CD4-positive, CD25-positive, alpha-beta regulatory T cell (primary cell): ENCODE measurements around the gene C12orf43. TPM values are rescaled to one million over a fixed set of nuclear protein-coding genes. Genes with fewer than 3 reads are reported as not detected.

Experiments
- ATAC-seq, 2 donors: fragments of 150-1000 bp; cut with Tn5 transposase; one replicate each; pipeline ENCODE4 v1.10.0; 2021; ENCODE audit warnings: low read depth in 2 of 2, moderate number of reproducible peaks in 2 of 2, moderate library complexity in 1 of 2
- DNase-seq, 3 donors: peaks; one replicate each; pipeline versions ENCODE4 v3.0.0 to v3.0.0-alpha.2; 2012 to 2022; ENCODE audit warnings: mixed read lengths in 1 of 3
- H3K27ac ChIP-seq: one replicate; pipeline ENCODE4 v1.7.0; 2013; ENCODE audit warnings: mild to moderate bottlenecking, low read length; ENCODE audit not compliant: insufficient read depth, poor library complexity, severe bottlenecking
- H3K27me3 ChIP-seq: one replicate; pipeline ENCODE4 v1.7.0; 2013; ENCODE audit warnings: low read length; ENCODE audit not compliant: control insufficient read depth, insufficient read depth
- H3K36me3 ChIP-seq: one replicate; pipeline ENCODE4 v1.7.0; 2013; ENCODE audit warnings: mild to moderate bottlenecking, low read length, moderate library complexity; ENCODE audit not compliant: control insufficient read depth, insufficient read depth
- H3K4me1 ChIP-seq: 2 replicates; pipeline ENCODE4 v1.7.0; 2013; ENCODE audit warnings: mild to moderate bottlenecking, low read length; ENCODE audit not compliant: insufficient read depth, control insufficient read depth, poor library complexity, severe bottlenecking
- H3K4me3 ChIP-seq: one replicate; pipeline ENCODE4 v1.7.0; 2013; ENCODE audit warnings: low read depth, mild to moderate bottlenecking, low read length, moderate library complexity
- H3K9me3 ChIP-seq, 2 experiments: 1 replicate in 1 of 2; 2 replicates in 1 of 2; pipeline ENCODE4 v1.7.0; 2013; ENCODE audit warnings: low read length in 2 of 2, mild to moderate bottlenecking in 1 of 2, moderate library complexity in 1 of 2; ENCODE audit not compliant: control insufficient read depth in 2 of 2
- H3K27ac Mint-ChIP-seq, 3 donors: one replicate each; pipeline ENCODE4 v1.8.0; 2020 to 2022; ENCODE audit warnings: mild to moderate bottlenecking in 3 of 3, mixed read lengths in 3 of 3, moderate library complexity in 2 of 3
- H3K27me3 Mint-ChIP-seq: one replicate; pipeline ENCODE4 v1.8.0; 2022; ENCODE audit warnings: mild to moderate bottlenecking, mixed read lengths
- H3K36me3 Mint-ChIP-seq: one replicate; pipeline ENCODE4 v1.8.0; 2020; ENCODE audit warnings: mixed read lengths
- H3K4me1 Mint-ChIP-seq, 4 donors: one replicate each; pipeline ENCODE4 v1.8.0; 2020 to 2022; ENCODE audit warnings: mixed read lengths in 4 of 4, mild to moderate bottlenecking in 1 of 4
- H3K4me3 Mint-ChIP-seq, 4 donors: one replicate each; pipeline ENCODE4 v1.8.0; 2020 to 2022; ENCODE audit warnings: mild to moderate bottlenecking in 4 of 4, mixed read lengths in 4 of 4, moderate library complexity in 3 of 4
- H3K9me3 Mint-ChIP-seq, 7 donors: one replicate each; pipeline ENCODE4 v1.8.0; 2020 to 2022; ENCODE audit warnings: mixed read lengths in 7 of 7, mild to moderate bottlenecking in 3 of 7, moderate library complexity in 2 of 7
- polyA plus RNA-seq, 4 donors: library from polyadenylated mRNA; unstranded; fragments of 300-500 nt; fragmentation: Illumina TruSeq; gene quantifications; one replicate each; pipeline ENCODE4 v1.2.3, GENCODE V29; 2021
- total RNA-seq: library from RNA; stranded (reverse); gene quantifications from one replicate; pipeline ENCODE4 v1.2.3, GENCODE V29; 2022

The C12orf43 gene
- total and polyA plus RNA-seq, 5 donors from 2014 or later = 12.1 to 16.1 (median 15.0) TPM

DNA sequence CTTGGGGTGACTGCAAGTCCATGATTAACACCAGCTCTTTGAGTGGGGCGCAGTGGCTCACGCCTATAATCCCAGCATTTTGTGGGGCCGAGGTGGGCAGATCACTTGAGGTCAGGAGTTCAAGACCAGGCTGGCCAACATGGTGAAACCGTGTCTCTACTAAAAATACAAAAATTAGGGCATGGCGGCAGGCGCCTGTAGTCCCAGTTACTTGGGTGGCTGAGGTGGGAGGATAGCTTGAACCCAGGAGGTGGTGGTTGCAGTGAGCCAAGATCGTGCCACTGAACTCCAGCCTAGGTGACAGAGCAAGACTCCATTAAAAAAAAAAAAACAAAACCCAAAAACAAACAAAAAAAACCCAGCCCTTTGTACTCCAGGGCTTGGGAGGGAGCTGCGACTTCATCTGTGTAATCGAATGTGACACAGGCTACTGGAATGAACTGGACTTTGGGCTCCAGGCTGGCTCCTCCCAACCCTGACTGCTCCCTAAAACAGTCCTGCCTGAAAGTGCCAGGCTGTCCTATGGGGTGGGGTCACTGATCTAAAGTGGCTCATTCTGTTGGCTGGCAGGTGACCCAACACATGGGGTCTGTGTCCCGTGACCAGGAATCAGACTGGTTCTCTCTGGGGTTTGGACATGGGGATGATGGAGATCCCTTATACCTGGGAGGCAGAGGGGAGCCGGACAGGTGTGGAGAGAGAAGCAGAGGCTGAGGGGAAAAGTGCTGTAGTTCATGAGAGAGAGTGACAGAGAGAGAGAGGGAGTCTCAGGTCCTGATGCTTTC lies 9.3 kb upstream of the C12orf43 start:
- Mint-ChIP-seq H3K9me3 (no peaks in the 10 kb centered on the region), H3K27me3 (no peaks in the 10 kb centered on the region), H3K27ac (peak overlapping the region in 1 of 3 donors; percentile 47), H3K36me3 (peaks cover 34% of the 10 kb centered on the region), H3K4me3 (no peak overlapping the region), H3K4me1 (peaks cover 0 to 6% (median 4%) of the 10 kb centered on the region in 4 donors)
- H3K27ac ChIP-seq = no peak overlapping the region
- no peak overlapping the region for H3K4me3 ChIP-seq
- ATAC-seq (peak in 1 of 2 donors; percentile 10), DNase-seq (no peak)
- H3K4me1 ChIP-seq = no peaks in the 10 kb centered on the region
- H3K36me3 ChIP-seq = peaks cover 37% of the 10 kb centered on the region
- no peaks in the 10 kb centered on the region for H3K9me3 ChIP-seq
- no peaks in the 10 kb centered on the region for H3K27me3 ChIP-seq

DNA sequence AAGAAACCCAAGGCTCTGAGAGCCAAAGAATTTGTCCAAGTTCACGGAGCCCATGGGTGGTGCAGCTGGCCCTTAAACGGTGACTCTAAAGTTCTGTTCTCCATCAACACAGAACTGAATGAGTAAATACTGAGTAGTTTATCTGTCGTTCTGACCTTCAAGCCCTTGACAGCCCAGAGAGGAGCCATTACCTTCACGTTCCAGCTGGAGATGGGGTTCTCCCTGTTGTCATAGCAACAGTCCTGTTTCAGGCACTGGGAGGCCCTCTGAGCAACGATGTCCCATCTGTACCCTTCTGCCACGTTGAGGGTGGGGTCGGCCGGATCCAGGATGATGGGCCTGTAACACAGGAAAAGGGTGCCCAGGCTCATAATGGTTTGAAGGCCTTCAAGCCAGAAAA lies 7.5 kb upstream of the C12orf43 start:
- H3K4me3 Mint-ChIP-seq = no peak overlapping the region
- H3K9me3 Mint-ChIP-seq = no peaks in the 10 kb centered on the region
- H3K36me3 Mint-ChIP-seq = peaks cover 41% of the 10 kb centered on the region
- no peak for DNase-seq
- no peak overlapping the region for H3K4me3 ChIP-seq
- H3K4me1 ChIP-seq = no peaks in the 10 kb centered on the region
- H3K36me3 ChIP-seq = peaks cover 37% of the 10 kb centered on the region
- H3K27me3 ChIP-seq = no peaks in the 10 kb centered on the region
- no peaks in the 10 kb centered on the region for H3K9me3 ChIP-seq
- no peak overlapping the region for H3K27ac Mint-ChIP-seq
- H3K27ac ChIP-seq = no peak overlapping the region
- H3K27me3 Mint-ChIP-seq = no peaks in the 10 kb centered on the region
- peaks cover 0 to 6% (median 4%) of the 10 kb centered on the region in 4 donors for H3K4me1 Mint-ChIP-seq
- ATAC-seq = no peak

DNA sequence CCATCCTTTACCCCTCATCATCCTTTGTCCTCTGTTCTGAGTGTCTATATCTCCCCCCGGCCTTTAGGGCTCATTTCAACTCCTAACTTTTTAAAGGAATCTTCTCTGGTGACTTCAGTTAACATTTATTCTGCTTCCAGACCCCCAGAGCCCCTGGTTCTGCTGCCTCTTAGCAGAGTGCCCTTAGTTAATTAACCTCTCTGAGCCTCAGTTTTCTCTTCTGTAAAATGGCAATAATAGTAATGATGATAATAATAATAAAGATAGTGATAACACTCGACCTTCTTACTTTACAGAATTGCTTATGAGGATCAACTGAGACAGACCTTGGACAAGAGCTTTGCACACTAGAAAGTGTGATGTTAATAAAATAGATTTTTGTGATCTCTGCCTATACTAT lies 6.4 kb upstream of the C12orf43 start:
- Histone ChIP-seq H3K27ac (no peak overlapping the region), H3K36me3 (peaks cover 30% of the 10 kb centered on the region), H3K27me3 (no peaks in the 10 kb centered on the region), H3K4me1 (no peaks in the 10 kb centered on the region), H3K4me3 (no peak overlapping the region), H3K9me3 (no peaks in the 10 kb centered on the region)
- Mint-ChIP-seq H3K27ac (no peak overlapping the region), H3K9me3 (no peaks in the 10 kb centered on the region), H3K36me3 (peaks cover 33% of the 10 kb centered on the region), H3K4me3 (no peak overlapping the region), H3K4me1 (peaks cover 0 to 6% (median 4%) of the 10 kb centered on the region in 4 donors), H3K27me3 (no peaks in the 10 kb centered on the region)
- ATAC-seq (no peak), DNase-seq (no peak)

DNA sequence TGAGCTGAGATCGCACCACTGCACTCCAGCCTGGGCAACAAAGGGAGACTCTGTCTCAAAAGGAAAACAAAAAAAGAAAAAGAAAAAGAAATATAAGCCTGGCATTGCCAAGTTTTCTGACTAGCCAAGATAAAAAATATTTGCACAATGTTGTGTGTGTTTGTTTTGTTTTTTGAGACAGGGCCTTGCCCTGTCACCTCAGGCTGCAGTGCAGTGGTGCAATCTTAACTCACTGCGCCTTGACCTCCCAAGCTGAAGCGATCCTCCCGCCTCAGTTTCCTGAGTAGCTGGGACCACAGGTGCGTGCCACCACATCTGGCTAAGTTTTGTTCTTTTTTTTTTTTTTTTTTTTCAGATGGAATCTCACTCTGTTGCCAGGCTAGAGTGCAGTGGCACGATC lies 5.5 kb upstream of the C12orf43 start:
- Histone ChIP-seq H3K27me3 (no peaks in the 10 kb centered on the region), H3K4me3 (no peak overlapping the region), H3K4me1 (no peaks in the 10 kb centered on the region), H3K9me3 (no peaks in the 10 kb centered on the region), H3K36me3 (peaks cover 21% of the 10 kb centered on the region), H3K27ac (no peak overlapping the region)
- peaks cover 0 to 6% (median 4%) of the 10 kb centered on the region in 4 donors for H3K4me1 Mint-ChIP-seq
- no peaks in the 10 kb centered on the region for H3K9me3 Mint-ChIP-seq
- DNase-seq (no peak), ATAC-seq (no peak)
- no peak overlapping the region for H3K27ac Mint-ChIP-seq
- H3K36me3 Mint-ChIP-seq = peaks cover 28% of the 10 kb centered on the region
- H3K27me3 Mint-ChIP-seq = no peaks in the 10 kb centered on the region
- H3K4me3 Mint-ChIP-seq = no peak overlapping the region

DNA sequence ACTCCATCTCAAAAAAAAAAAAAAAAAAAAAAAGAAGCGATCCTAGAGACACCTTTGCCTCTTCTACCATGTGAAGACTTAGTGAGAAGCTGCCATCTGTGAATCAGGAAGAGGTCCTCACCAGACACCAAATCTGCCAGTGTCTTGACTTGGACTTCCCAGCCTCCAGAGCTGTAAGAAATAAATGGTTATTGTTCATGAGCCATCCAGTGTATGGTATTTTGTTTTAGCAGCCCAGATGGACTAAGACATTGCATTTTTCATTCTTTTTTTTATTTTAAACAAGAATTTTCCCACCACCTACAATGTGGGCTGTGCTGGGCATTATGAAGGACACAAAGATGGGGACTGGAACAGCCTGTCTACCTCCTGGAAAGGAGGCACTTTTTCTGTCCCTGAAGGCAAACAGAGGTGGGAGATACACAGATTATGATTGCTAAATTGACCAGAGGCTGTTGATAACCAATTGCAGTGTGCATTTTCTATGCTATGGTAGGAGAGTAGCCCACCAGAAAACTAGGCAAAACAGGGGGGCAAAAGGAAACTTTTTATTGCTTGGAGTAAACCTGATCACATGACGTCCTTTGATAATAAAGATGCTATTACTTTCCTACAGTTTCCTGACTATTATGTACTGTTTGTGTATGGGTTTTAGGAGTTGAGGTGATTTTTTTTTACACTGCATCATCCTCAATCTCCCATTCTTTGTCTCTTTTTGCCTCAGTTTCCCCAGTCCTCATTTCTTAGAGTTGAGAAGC lies 2.8 kb upstream of the C12orf43 start:
- Mint-ChIP-seq H3K4me3 (no peak overlapping the region), H3K4me1 (peaks cover 10 to 18% (median 16%) of the 10 kb centered on the region in 4 donors), H3K9me3 (no peaks in the 10 kb centered on the region), H3K27me3 (no peaks in the 10 kb centered on the region), H3K36me3 (peaks cover 20% of the 10 kb centered on the region), H3K27ac (no peak overlapping the region)
- Histone ChIP-seq H3K9me3 (no peaks in the 10 kb centered on the region), H3K36me3 (peaks cover 16% of the 10 kb centered on the region), H3K4me1 (peaks cover 8% of the 10 kb centered on the region), H3K27ac (no peak overlapping the region), H3K27me3 (no peaks in the 10 kb centered on the region), H3K4me3 (no peak overlapping the region)
- DNase-seq (no peak), ATAC-seq (no peak)

GRCh38 chr12:121017966-121018491 lies 1.7 kb upstream of the C12orf43 start:
- no peak overlapping the region for H3K4me3 Mint-ChIP-seq
- peaks cover 10 to 21% (median 17%) of the 10 kb centered on the region in 4 donors for H3K4me1 Mint-ChIP-seq

DNA sequence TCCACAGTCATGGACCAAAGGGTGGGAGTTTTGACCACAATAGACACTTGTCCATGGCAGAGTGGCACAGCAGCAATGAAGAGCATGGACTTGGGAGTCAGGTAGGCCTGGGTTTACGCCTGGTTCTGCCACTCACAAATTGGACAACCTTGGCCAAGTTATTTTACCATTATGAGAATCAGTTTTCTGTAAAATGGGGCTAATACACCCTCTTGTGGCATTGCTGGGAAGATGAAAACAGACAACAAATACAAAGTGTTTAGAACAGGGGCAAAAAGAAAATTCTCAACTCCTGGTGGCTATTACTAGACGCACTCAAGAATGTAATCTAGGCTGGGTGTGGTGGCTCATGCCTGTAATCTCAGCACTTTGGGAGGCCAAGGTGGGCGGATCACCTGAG lies 2.6 kb downstream of the C12orf43 start:
- peaks cover 8% of the 10 kb centered on the region for H3K4me1 ChIP-seq
- H3K27ac ChIP-seq = no peak overlapping the region
- Mint-ChIP-seq H3K4me1 (peaks cover 12 to 26% (median 18%) of the 10 kb centered on the region in 4 donors), H3K4me3 (peak overlapping the region in 3 of 4 donors; percentile 14 to 55 (median 49)), H3K27me3 (no peaks in the 10 kb centered on the region), H3K27ac (no peak overlapping the region), H3K9me3 (no peaks in the 10 kb centered on the region), H3K36me3 (peaks cover 22% of the 10 kb centered on the region)
- DNase-seq (no peak), ATAC-seq (no peak)
- no peaks in the 10 kb centered on the region for H3K27me3 ChIP-seq
- peaks cover 34% of the 10 kb centered on the region for H3K36me3 ChIP-seq
- H3K9me3 ChIP-seq = no peaks in the 10 kb centered on the region
- no peak overlapping the region for H3K4me3 ChIP-seq

More at GRCh38 chr12:121017966-121018491, 1.7 kb upstream of the C12orf43 start:
- peak overlapping the region in 1 of 3 donors; percentile 66 for H3K27ac Mint-ChIP-seq
- no peaks in the 10 kb centered on the region for H3K9me3 ChIP-seq
- no peak overlapping the region for H3K27ac ChIP-seq
- no peaks in the 10 kb centered on the region for H3K27me3 Mint-ChIP-seq
- H3K4me1 ChIP-seq = peaks cover 8% of the 10 kb centered on the region
- no peak overlapping the region for H3K4me3 ChIP-seq
- H3K36me3 ChIP-seq = peaks cover 12% of the 10 kb centered on the region
- no peaks in the 10 kb centered on the region for H3K9me3 Mint-ChIP-seq
- H3K36me3 Mint-ChIP-seq = peaks cover 25% of the 10 kb centered on the region
- H3K27me3 ChIP-seq = no peaks in the 10 kb centered on the region
- DNase-seq (no peak), ATAC-seq (no peak)
